ENCODE measurements around the gene SDK2.
"Not testable (repeated sequence)": the region's sequence is repeated elsewhere in the genome, so short reads cannot be mapped to it uniquely, and the experiment has no call there.

The SDK2 gene

GRCh38 chr17:73336408-73337329 is 307.6 kb downstream of the SDK2 start:
- DNase-seq: no peak

GRCh38 chr17:73335591-73336407 is 308.4 kb downstream of the SDK2 start:
- no peak for DNase-seq

- DNase-seq: no peak
These were observed 309.3 kb downstream of the SDK2 start for GRCh38 chr17:73334771-73335513.

- DNase-seq: not testable (repeated sequence)
These were observed 310.8 kb downstream of the SDK2 start for GRCh38 chr17:73333445-73333844.

GRCh38 chr17:73331060-73331459 is 313.2 kb downstream of the SDK2 start:
- no peak for DNase-seq

GRCh38 chr17:73327676-73328075 is 316.6 kb downstream of the SDK2 start:
- DNase-seq: no peak

GRCh38 chr17:73325527-73325842 is 318.8 kb downstream of the SDK2 start:
- DNase-seq: no peak

- DNase-seq: no peak
These were observed 319.3 kb downstream of the SDK2 start for GRCh38 chr17:73324711-73325526.

GRCh38 chr17:73324160-73324475 is 320.1 kb downstream of the SDK2 start:
- DNase-seq: no peak

GRCh38 chr17:73323409-73324159 is 320.7 kb downstream of the SDK2 start:
- DNase-seq: no peak

GRCh38 chr17:73320601-73321264 is 323.5 kb downstream of the SDK2 start:
- no peak for DNase-seq

GRCh38 chr17:73319766-73320165 is 324.5 kb downstream of the SDK2 start:
- no peak for DNase-seq

- DNase-seq: no peak
These were observed 325.4 kb downstream of the SDK2 start for GRCh38 chr17:73318836-73319235.

GRCh38 chr17:73318427-73318813 is 325.8 kb downstream of the SDK2 start:
- no peak for DNase-seq

- no peak for DNase-seq
These were observed 326.5 kb downstream of the SDK2 start for GRCh38 chr17:73317513-73318426.

GRCh38 chr17:73316919-73317505 is 327.2 kb downstream of the SDK2 start:
- no peak for DNase-seq

- DNase-seq: no peak
These were observed 328.8 kb downstream of the SDK2 start for GRCh38 chr17:73315471-73315870.

- DNase-seq: no peak
These were observed 330.6 kb downstream of the SDK2 start for GRCh38 chr17:73313526-73314127.

- DNase-seq: not testable (repeated sequence)
These were observed 331.4 kb downstream of the SDK2 start for GRCh38 chr17:73312887-73313286.

All from CD4-positive, alpha-beta T cell treated with Interleukin-4 for 4 hours (primary cell).